ENCODE measurements around the gene MIB2. TPM values are rescaled to one million over a fixed set of nuclear protein-coding genes. Genes with fewer than 3 reads are reported as not detected.
"Not testable (repeated sequence)": the region's sequence is repeated elsewhere in the genome, so short reads cannot be mapped to it uniquely, and the experiment has no call there.

MIB2 gene
- total RNA-seq, 6 experiments from 2014 or later: 41.9 to 62.8 (median 44.0) TPM

DNA sequence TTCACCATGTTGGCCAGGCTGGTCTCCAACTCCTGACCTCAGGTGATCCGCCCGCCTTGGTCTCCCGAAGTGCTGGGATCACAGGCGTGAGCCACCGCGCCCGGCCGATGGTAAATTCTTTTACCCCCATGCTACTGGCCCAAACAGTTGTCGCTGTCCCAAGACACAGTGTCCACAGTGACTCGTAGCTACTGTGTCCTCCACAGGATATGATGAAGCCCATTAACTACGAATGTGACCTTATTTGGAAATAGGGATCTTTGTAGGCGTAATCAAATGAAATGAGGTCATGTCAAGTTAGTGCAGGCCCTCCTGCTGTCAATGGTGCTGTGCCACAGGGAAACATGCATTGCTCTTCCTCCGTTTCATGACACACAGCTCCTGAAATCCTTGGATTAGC is 23.8 kb upstream of the MIB2 start:
- H3K4me3 Mint-ChIP-seq: no peak overlapping the region
- H3K36me3 Mint-ChIP-seq (ENCODE audit: low read depth): no peaks in the 10 kb centered on the region
- H3K9me3 Mint-ChIP-seq: no peaks in the 10 kb centered on the region
- DNase-seq: no peak
- no peaks in the 10 kb centered on the region for H3K4me1 Mint-ChIP-seq (ENCODE audit: low read depth)
- no peak overlapping the region for H3K27ac Mint-ChIP-seq
- TF ChIP-seq, protein P1, sequence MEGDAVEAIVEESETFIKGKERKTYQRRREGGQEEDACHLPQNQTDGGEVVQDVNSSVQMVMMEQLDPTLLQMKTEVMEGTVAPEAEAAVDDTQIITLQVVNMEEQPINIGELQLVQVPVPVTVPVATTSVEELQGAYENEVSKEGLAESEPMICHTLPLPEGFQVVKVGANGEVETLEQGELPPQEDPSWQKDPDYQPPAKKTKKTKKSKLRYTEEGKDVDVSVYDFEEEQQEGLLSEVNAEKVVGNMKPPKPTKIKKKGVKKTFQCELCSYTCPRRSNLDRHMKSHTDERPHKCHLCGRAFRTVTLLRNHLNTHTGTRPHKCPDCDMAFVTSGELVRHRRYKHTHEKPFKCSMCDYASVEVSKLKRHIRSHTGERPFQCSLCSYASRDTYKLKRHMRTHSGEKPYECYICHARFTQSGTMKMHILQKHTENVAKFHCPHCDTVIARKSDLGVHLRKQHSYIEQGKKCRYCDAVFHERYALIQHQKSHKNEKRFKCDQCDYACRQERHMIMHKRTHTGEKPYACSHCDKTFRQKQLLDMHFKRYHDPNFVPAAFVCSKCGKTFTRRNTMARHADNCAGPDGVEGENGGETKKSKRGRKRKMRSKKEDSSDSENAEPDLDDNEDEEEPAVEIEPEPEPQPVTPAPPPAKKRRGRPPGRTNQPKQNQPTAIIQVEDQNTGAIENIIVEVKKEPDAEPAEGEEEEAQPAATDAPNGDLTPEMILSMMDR (IDR thresholded peaks at IDR 0.05): no peak
- peaks cover 3% of the 10 kb centered on the region for H3K27me3 Mint-ChIP-seq (ENCODE audit: insufficient read depth)

DNA sequence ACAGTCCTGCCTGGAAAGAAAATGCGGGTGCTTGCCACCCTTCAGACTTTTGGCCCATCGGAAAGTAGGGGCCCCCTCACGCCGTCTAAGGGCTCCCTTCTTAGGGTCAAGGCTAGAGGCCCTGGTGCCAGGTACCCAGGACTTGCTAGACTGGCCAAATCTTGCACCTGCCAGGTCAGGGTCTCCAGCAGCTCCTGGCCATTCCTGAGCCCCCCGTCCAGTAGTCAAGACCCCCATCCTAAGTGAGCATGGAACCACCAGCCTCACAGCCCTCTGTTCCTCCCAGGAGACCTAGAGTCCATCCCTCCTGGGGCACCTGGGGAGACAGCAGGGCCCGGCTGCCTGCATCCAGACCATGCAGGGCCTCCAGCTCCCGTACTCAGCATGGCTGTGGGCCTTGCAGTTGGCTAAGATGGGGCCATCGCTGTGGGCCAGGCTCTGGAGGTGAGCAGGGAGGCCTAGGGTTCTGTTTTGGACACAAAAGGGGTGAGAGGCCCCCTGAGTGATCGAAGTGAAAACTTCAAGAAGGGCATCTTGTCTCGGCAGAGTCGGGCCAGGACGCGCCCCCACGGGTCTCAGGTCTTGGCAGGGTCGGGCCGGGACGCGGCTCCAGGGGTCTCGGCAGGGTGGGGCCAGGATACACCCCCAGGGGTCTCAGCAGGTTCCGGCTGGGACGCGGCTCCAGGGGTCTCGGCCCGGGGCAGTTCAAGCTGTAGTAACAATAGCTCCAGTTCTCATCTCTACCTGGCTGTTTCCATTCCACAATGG is 21.3 kb upstream of the MIB2 start:
- Mint-ChIP-seq H3K9me3 (no peaks in the 10 kb centered on the region), H3K4me3 (no peak overlapping the region), H3K4me1 (ENCODE audit: low read depth) (no peaks in the 10 kb centered on the region), H3K36me3 (ENCODE audit: low read depth) (no peaks in the 10 kb centered on the region), H3K27me3 (ENCODE audit: insufficient read depth) (peaks cover 7% of the 10 kb centered on the region), H3K27ac (no peak overlapping the region)
- DNase-seq: no peak
- TF ChIP-seq, protein P1 (IDR thresholded peaks at IDR 0.05): no peak

DNA sequence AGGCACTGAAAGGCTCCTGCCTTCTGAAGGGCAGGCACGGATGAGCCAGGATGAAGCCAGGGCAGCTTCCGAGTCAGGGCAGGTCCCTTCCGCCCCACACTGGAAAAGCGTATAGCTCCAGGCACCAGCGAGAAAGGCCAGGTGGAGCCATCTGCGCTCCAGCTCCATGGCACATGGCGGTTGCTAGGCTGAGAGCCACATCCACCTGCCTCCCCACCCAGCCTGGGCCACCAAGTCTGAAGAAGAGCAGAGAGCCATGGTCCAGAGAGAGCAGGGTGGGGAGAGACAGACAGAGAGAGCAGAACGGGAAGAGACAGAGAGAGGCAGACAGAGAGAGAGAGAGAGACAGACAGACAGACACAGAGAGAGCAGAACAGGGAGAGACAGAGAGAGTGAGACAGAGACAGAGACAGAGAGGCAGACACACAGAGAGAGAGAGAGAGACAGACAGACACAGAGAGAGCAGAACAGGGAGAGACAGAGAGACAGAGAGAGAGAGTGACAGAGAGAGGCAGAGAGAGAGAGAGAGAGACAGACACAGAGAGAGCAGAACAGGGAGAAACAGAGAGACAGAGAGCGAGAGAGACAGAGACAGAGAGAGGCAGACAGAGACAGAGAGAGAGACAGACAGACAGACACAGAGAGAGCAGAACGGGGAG is 20.6 kb upstream of the MIB2 start:
- Mint-ChIP-seq H3K4me3 (no peak overlapping the region), H3K27ac (no peak overlapping the region), H3K4me1 (ENCODE audit: low read depth) (no peaks in the 10 kb centered on the region), H3K27me3 (ENCODE audit: insufficient read depth) (peaks cover 7% of the 10 kb centered on the region), H3K9me3 (no peaks in the 10 kb centered on the region), H3K36me3 (ENCODE audit: low read depth) (no peaks in the 10 kb centered on the region)
- TF ChIP-seq, protein P1 (IDR thresholded peaks at IDR 0.05): no peak
- DNase-seq: no peak

DNA sequence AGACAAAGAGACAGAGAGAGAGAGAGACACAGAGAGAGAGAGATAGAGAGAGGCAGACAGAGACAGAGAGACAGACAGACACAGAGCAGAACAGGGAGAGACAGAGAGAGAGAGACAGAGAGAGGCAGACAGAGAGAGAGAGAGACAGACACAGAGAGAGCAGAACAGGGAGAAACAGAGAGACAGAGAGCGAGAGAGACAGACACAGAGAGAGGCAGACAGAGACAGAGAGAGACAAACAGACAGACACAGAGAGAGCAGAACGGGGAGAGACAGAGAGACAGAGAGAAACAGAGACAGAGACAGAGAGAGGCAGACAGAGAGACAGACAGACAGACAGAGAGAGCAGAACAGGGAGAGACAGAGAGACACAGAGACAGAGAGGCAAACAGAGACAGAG is 20.0 kb upstream of the MIB2 start:
- DNase-seq; H3K27me3 Mint-ChIP-seq (ENCODE audit: insufficient read depth); H3K4me1 Mint-ChIP-seq (ENCODE audit: low read depth); H3K36me3 Mint-ChIP-seq (ENCODE audit: low read depth); H3K9me3 Mint-ChIP-seq; H3K27ac Mint-ChIP-seq; H3K4me3 Mint-ChIP-seq: not testable (repeated sequence)

DNA sequence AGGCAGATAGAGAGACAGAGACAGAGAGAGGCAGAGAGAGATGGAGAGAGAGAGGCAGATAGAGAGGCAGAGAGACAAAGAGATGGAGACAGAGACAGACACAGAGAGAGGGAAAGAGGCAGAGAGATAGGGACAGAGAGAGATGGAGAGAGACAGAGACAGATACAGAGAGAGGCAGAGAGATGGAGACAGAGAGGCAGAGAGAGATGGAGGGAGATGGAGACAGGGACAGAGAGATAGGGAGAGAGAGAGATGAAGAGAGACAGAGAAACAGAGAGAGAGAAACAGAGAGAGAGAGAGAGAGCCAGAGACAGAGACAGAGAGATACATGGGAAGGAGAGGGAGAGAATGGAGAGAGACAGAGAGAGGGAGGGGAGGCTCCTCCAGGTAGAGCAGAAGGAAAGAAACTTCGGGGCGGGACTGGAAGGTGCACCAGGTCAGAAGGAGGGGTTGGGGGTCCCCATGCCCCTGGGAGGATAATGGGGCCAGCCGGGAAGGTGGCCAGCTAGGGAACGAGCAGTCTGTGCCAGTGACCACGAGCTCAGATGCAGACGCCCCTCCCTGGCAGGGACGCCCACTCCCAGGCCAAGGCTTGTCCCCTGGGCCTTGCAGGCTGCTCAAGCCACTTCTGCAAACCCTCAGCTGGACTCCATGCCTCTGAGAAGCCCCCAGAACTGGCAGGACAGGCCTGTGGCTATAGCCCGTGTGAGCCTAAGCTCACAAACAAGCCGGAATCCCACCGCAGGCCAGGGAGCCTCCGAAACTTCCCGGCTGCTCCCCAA is 18.6 kb upstream of the MIB2 start:
- no peak overlapping the region for H3K27ac Mint-ChIP-seq
- H3K4me3 Mint-ChIP-seq: no peak overlapping the region
- no peaks in the 10 kb centered on the region for H3K4me1 Mint-ChIP-seq (ENCODE audit: low read depth)
- no peaks in the 10 kb centered on the region for H3K36me3 Mint-ChIP-seq (ENCODE audit: low read depth)
- no peak for DNase-seq
- TF ChIP-seq, protein P1 (IDR thresholded peaks at IDR 0.05): no peak
- H3K27me3 Mint-ChIP-seq (ENCODE audit: insufficient read depth): peaks cover 7% of the 10 kb centered on the region
- no peaks in the 10 kb centered on the region for H3K9me3 Mint-ChIP-seq

Data from HFFc6 (cell line).